ENCODE results near the gene PLAU.

The PLAU gene

GRCh38 chr10:73867871-73868631 is 42.9 kb upstream of the PLAU start:
- H3K27me3 ChIP-seq (ENCODE audit: low read depth, low read length) = no peaks in the 10 kb centered on the region
- H3K79me2 ChIP-seq (ENCODE audit: low read length) = no peaks in the 10 kb centered on the region
- no peaks in the 10 kb centered on the region for H3K36me3 ChIP-seq (replicated peaks; ENCODE audit: low read depth, low read length)
- H3K27ac ChIP-seq (ENCODE audit: low read length) = no peak overlapping the region
- no peak overlapping the region for H3K9ac ChIP-seq (ENCODE audit: low read length)
- H4K20me1 ChIP-seq (ENCODE audit: insufficient read depth, low read length) = no peaks in the 10 kb centered on the region
- TF ChIP-seq EZH2phosphoT487 (IDR thresholded peaks at IDR 0.05; ENCODE audit: low read depth) (no peak), CTCF (IDR thresholded peaks at IDR 0.05; ENCODE audit: low read depth, low read length) (no peak)
- peaks cover 17% of the 10 kb centered on the region for H3K4me1 ChIP-seq (ENCODE audit: low read length)
- no peak overlapping the region for H2AFZ ChIP-seq (ENCODE audit: low read depth, low read length)
- no peaks in the 10 kb centered on the region for H3K9me3 ChIP-seq (ENCODE audit: insufficient read depth, low read length)
- no peak overlapping the region for H3K4me3 ChIP-seq (ENCODE audit: low read length)
- H3K4me2 ChIP-seq (ENCODE audit: low read length) = no peak overlapping the region

- Histone ChIP-seq H3K4me1 (ENCODE audit: low read length) (peaks cover 17% of the 10 kb centered on the region), H3K9ac (ENCODE audit: low read length) (no peak overlapping the region), H3K4me2 (ENCODE audit: low read length) (no peak overlapping the region), H4K20me1 (ENCODE audit: insufficient read depth, low read length) (no peaks in the 10 kb centered on the region), H2AFZ (ENCODE audit: low read depth, low read length) (no peak overlapping the region), H3K36me3 (replicated peaks; ENCODE audit: low read depth, low read length) (no peaks in the 10 kb centered on the region), H3K9me3 (ENCODE audit: insufficient read depth, low read length) (no peaks in the 10 kb centered on the region), H3K27ac (ENCODE audit: low read length) (no peak overlapping the region), H3K27me3 (ENCODE audit: low read depth, low read length) (no peaks in the 10 kb centered on the region), H3K79me2 (ENCODE audit: low read length) (no peaks in the 10 kb centered on the region), H3K4me3 (ENCODE audit: low read length) (no peak overlapping the region)
- no peak for TF ChIP-seq CTCF (IDR thresholded peaks at IDR 0.05; ENCODE audit: low read depth, low read length)
These were observed 42.2 kb upstream of the PLAU start for GRCh38 chr10:73868655-73869195.

GRCh38 chr10:73871295-73872189 is 39.4 kb upstream of the PLAU start:
- no peak overlapping the region for H3K4me2 ChIP-seq (ENCODE audit: low read length)
- TF ChIP-seq CTCF (IDR thresholded peaks at IDR 0.05; ENCODE audit: low read depth, low read length) (no peak), EZH2phosphoT487 (IDR thresholded peaks at IDR 0.05; ENCODE audit: low read depth) (no peak)
- H3K4me3 ChIP-seq (ENCODE audit: low read length) = no peak overlapping the region
- no peaks in the 10 kb centered on the region for H3K9me3 ChIP-seq (ENCODE audit: insufficient read depth, low read length)
- H3K36me3 ChIP-seq (replicated peaks; ENCODE audit: low read depth, low read length) = no peaks in the 10 kb centered on the region
- H2AFZ ChIP-seq (ENCODE audit: low read depth, low read length) = no peak overlapping the region
- H3K4me1 ChIP-seq (ENCODE audit: low read length) = peaks cover 5% of the 10 kb centered on the region; the same call in 1 of the 2 replicates
- H3K9ac ChIP-seq (ENCODE audit: low read length) = no peak overlapping the region
- H3K79me2 ChIP-seq (ENCODE audit: low read length) = no peaks in the 10 kb centered on the region
- no peaks in the 10 kb centered on the region for H3K27me3 ChIP-seq (ENCODE audit: low read depth, low read length)
- no peaks in the 10 kb centered on the region for H4K20me1 ChIP-seq (ENCODE audit: insufficient read depth, low read length)
- H3K27ac ChIP-seq (ENCODE audit: low read length) = no peak overlapping the region

- H3K79me2 ChIP-seq (ENCODE audit: low read length) = no peaks in the 10 kb centered on the region
- no peaks in the 10 kb centered on the region for H3K27me3 ChIP-seq (ENCODE audit: low read depth, low read length)
- peaks cover 5% of the 10 kb centered on the region; the same call in 1 of the 2 replicates for H3K4me1 ChIP-seq (ENCODE audit: low read length)
- no peak overlapping the region for H3K4me2 ChIP-seq (ENCODE audit: low read length)
- H2AFZ ChIP-seq (ENCODE audit: low read depth, low read length) = no peak overlapping the region
- H3K9ac ChIP-seq (ENCODE audit: low read length) = no peak overlapping the region
- no peak overlapping the region for H3K4me3 ChIP-seq (ENCODE audit: low read length)
- H3K9me3 ChIP-seq (ENCODE audit: insufficient read depth, low read length) = no peaks in the 10 kb centered on the region
- H4K20me1 ChIP-seq (ENCODE audit: insufficient read depth, low read length) = no peaks in the 10 kb centered on the region
- no peaks in the 10 kb centered on the region for H3K36me3 ChIP-seq (replicated peaks; ENCODE audit: low read depth, low read length)
- H3K27ac ChIP-seq (ENCODE audit: low read length) = no peak overlapping the region
- TF ChIP-seq CTCF (IDR thresholded peaks at IDR 0.05; ENCODE audit: low read depth, low read length) (no peak), EZH2phosphoT487 (IDR thresholded peaks at IDR 0.05; ENCODE audit: low read depth) (no peak)
These were observed 38.7 kb upstream of the PLAU start for GRCh38 chr10:73872190-73872710.
